ENCODE measurements around the gene PTPN3.
A peak's percentile ranks its signal among the peaks of the same experiment; 100 is the strongest.
"Not testable (repeated sequence)": the region's sequence is repeated elsewhere in the genome, so short reads cannot be mapped to it uniquely, and the experiment has no call there.

Gene PTPN3

GRCh38 chr9:109498195-109499092 lies at the start of gene PTPN3:
Gene PTPN3, minus strand, starts transcription at chr9:109498307. Its CDS starts 34,873 bp downstream, at chr9:109463434.
- TF ChIP-seq, protein P1, sequence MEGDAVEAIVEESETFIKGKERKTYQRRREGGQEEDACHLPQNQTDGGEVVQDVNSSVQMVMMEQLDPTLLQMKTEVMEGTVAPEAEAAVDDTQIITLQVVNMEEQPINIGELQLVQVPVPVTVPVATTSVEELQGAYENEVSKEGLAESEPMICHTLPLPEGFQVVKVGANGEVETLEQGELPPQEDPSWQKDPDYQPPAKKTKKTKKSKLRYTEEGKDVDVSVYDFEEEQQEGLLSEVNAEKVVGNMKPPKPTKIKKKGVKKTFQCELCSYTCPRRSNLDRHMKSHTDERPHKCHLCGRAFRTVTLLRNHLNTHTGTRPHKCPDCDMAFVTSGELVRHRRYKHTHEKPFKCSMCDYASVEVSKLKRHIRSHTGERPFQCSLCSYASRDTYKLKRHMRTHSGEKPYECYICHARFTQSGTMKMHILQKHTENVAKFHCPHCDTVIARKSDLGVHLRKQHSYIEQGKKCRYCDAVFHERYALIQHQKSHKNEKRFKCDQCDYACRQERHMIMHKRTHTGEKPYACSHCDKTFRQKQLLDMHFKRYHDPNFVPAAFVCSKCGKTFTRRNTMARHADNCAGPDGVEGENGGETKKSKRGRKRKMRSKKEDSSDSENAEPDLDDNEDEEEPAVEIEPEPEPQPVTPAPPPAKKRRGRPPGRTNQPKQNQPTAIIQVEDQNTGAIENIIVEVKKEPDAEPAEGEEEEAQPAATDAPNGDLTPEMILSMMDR (IDR thresholded peaks at IDR 0.05; ENCODE audit: low read length, missing control alignments), result no peak
- peak within 1 kb of the TSS; percentile 51 for H3K4me3 ChIP-seq (replicated peaks; ENCODE audit: low read depth, low read length)
- no peak for DNase-seq (ENCODE audit: low read depth)

DNA sequence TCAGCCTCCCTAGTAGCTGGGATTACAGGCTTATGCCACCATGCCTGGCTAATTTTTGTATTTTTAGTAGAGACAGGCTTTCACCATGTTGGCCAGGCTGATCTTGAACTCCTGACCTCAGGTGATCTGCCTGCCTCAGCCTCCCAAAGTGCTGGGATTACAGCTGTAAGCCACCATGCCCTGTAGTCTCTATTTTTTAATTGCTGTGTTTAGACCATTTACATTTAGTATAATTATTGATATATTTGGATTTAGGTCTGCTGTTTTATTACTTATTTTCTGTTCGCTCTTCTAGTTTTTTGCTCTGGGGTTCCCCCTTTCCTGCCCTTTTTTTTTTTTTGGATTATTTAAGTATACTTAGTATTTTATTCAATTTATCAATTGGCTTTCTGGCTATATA lies 46.8 kb upstream of the PTPN3 start:
- H3K4me3 ChIP-seq (replicated peaks; ENCODE audit: low read depth, low read length); DNase-seq (ENCODE audit: low read depth): not testable (repeated sequence)

- DNase-seq (ENCODE audit: low read depth), result peak; percentile 9
- no peak overlapping the region for H3K4me3 ChIP-seq (replicated peaks; ENCODE audit: low read depth, low read length)
- TF ChIP-seq, protein P1 (IDR thresholded peaks at IDR 0.05; ENCODE audit: low read length, missing control alignments), result no peak
Measured at GRCh38 chr9:109542922-109543321, 44.8 kb upstream of the PTPN3 start.

DNA sequence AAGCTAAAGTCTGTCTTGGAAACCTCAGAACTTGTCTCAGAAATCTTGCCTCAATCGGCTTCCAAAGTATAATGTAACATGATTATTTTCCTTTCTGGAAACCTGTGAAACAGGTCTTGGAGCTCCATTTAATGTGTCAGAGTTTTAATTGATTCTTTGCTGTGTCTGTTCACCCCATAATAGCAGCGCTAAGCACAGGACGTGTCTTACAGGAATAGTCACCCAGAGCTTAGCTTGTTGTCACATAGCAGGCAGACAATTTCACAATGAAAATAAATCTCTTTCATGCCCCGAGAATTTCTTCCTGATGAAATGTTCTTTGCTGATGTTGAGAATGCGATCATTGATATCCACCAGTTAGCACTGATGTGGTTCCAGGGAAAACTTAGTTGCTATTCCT lies 40.2 kb upstream of the PTPN3 start:
- TF ChIP-seq, protein P1 (IDR thresholded peaks at IDR 0.05; ENCODE audit: low read length, missing control alignments), result no peak
- DNase-seq (ENCODE audit: low read depth), result no peak
- no peak overlapping the region for H3K4me3 ChIP-seq (replicated peaks; ENCODE audit: low read depth, low read length)

- H3K4me3 ChIP-seq (replicated peaks; ENCODE audit: low read depth, low read length), result no peak overlapping the region
- no peak for DNase-seq (ENCODE audit: low read depth)
- TF ChIP-seq, protein P1 (IDR thresholded peaks at IDR 0.05; ENCODE audit: low read length, missing control alignments), result no peak
Measured at GRCh38 chr9:109537288-109537687, 39.2 kb upstream of the PTPN3 start.

DNA sequence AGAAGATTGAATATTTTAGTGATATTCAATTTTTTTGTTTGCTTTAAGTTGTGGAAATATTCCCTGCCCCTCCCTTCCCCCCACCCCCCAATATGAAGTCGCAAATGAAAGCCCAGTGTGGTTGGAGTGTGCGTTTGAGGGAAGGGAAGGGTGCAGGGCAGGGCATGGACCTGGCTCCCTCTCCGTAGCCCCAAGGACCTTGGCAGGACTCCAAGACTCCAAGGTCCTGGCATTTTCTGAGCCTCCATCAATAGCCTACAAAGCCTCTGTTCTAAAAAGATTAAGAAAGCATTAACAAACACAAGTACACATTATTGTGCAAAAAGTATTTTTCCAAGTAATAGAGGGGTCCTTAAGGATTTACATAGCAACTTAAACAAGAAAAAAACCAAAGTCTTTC lies 38.8 kb upstream of the PTPN3 start:
- TF ChIP-seq, protein P1 (IDR thresholded peaks at IDR 0.05; ENCODE audit: low read length, missing control alignments), result no peak
- H3K4me3 ChIP-seq (replicated peaks; ENCODE audit: low read depth, low read length), result no peak overlapping the region

DNA sequence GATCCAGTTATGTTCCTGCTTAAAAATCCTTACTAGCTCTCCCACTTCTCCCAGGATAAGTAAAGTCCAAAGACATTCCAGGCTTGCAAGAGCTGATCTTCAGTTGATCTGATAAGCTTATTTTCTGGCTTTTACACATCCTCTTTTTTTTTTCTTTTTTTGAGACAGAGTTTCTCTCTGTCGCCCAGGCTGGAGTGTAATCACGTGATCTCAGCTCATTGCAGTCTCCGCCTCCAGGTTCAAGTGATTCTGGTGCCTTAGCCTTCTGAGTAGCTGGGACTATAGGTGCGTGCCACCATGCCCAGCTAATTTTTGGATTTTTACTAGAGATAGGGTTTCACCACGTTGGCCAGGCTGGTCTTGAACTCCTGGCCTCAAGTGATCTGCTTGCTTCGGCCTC lies 37.3 kb upstream of the PTPN3 start:
- DNase-seq (ENCODE audit: low read depth), result no peak
- H3K4me3 ChIP-seq (replicated peaks; ENCODE audit: low read depth, low read length), result no peak overlapping the region
- TF ChIP-seq, protein P1 (IDR thresholded peaks at IDR 0.05; ENCODE audit: low read length, missing control alignments), result no peak

More for the DNA sequence above, 38.8 kb upstream of the PTPN3 start:
- no peak for DNase-seq (ENCODE audit: low read depth)
